Endothelial cell of umbilical vein (primary cell): ENCODE data around the gene MATK. TPM values are rescaled to one million over a fixed set of nuclear protein-coding genes. Genes with fewer than 3 reads are reported as not detected.

Source experiments
- BruUV-seq: library from RNA; stranded (reverse); fragments of 400-500 nt; replicated peaks from 2 replicates; lab custom pipeline; 2021; lab: Mats Ljungman, UMichigan
- CTCF ChIA-PET: fragments of 300-600, 350-600 bp; sonication (Branson Sonifier 250); formaldehyde crosslinking; loops from one replicate; lab custom pipeline; 2021; ENCODE audit warnings: antibody characterized with exemption, inconsistent platforms; lab: Charles Lee
- POLR2A ChIA-PET: fragments of 300-600, 350-600 bp; sonication (Branson Sonifier 250); formaldehyde crosslinking; loops from one replicate; lab custom pipeline; 2021; ENCODE audit warnings: antibody characterized with exemption, inconsistent platforms; lab: Charles Lee
- DNase-seq: peaks from one replicate; pipeline ENCODE4 v3.0.0-alpha.2; 2011; ENCODE audit warnings: low read depth, low spot score
- FAIRE-seq: peaks from 2 replicates; lab custom pipeline; 2011; peaks lifted over from hg19 to GRCh38; lab: Jason Lieb, UNC
- H2AFZ ChIP-seq: 2 replicates; pipeline ENCODE4 v1.6.0; 2012; ENCODE audit warnings: low read depth, low read length, control low read depth, inconsistent platforms
- H3K27ac ChIP-seq: 2 replicates; pipeline ENCODE4 v1.5.1; 2011; ENCODE audit warnings: low read depth, mild to moderate bottlenecking, control low read depth, low read length, moderate library complexity; ENCODE audit not compliant: insufficient read depth
- H3K27me3 ChIP-seq, 2 experiments: 2 replicates each; pipeline versions ENCODE4 v1.6.0 to v1.6.1; 2011; ENCODE audit warnings: low read length in 2 of 2, mixed read lengths in 1 of 2; ENCODE audit not compliant: control insufficient read depth in 2 of 2, insufficient read depth in 2 of 2
- H3K36me3 ChIP-seq, 2 experiments: 2 replicates in 1 of 2; 3 replicates in 1 of 2; pipeline ENCODE4 v1.5.1; 2011; ENCODE audit warnings: low read length in 2 of 2, mild to moderate bottlenecking in 1 of 2, moderate library complexity in 1 of 2; ENCODE audit not compliant: control insufficient read depth in 2 of 2, insufficient read depth in 2 of 2; ENCODE audit errors: extremely low read depth in 1 of 2
- H3K4me1 ChIP-seq: 3 replicates; pipeline ENCODE4 v1.5.1; 2011; ENCODE audit warnings: mild to moderate bottlenecking, low read length; ENCODE audit not compliant: control insufficient read depth, insufficient read depth; ENCODE audit errors: extremely low read depth
- H3K4me2 ChIP-seq: 2 replicates; pipeline ENCODE4 v1.6.1; 2011; ENCODE audit warnings: low read length, control low read depth, mixed read lengths; ENCODE audit not compliant: insufficient read depth
- H3K4me3 ChIP-seq, 3 experiments: fragments of 200-600 bp in 1 of 3; sonication (generic), shearing (Covaris generic) in 1 of 3; replicated peaks in 1 of 3; 2 replicates each; pipeline ENCODE4 v1.5.1; 2011 to 2016; ENCODE audit warnings: control low read depth in 3 of 3, low read length in 3 of 3, mild to moderate bottlenecking in 2 of 3, inconsistent platforms in 1 of 3, low read depth in 1 of 3, moderate library complexity in 1 of 3; ENCODE audit not compliant: insufficient read depth in 1 of 3
- H3K79me2 ChIP-seq: 2 replicates; pipeline ENCODE4 v1.6.0; 2012; ENCODE audit warnings: low read length, inconsistent platforms; ENCODE audit not compliant: control insufficient read depth, insufficient read depth
- H3K9ac ChIP-seq: replicated peaks from 2 replicates; pipeline ENCODE3; 2011; ENCODE audit warnings: low read length, control low read depth; ENCODE audit not compliant: insufficient read depth; ENCODE audit errors: extremely low read depth
- H3K9me1 ChIP-seq: replicated peaks from 3 replicates; pipeline ENCODE4 v1.6.0; 2011; ENCODE audit warnings: mild to moderate bottlenecking, low read length; ENCODE audit not compliant: control insufficient read depth, insufficient read depth; ENCODE audit errors: extremely low read depth
- H3K9me3 ChIP-seq: replicated peaks from 2 replicates; pipeline ENCODE4 v1.5.1; 2012; ENCODE audit warnings: low read length, inconsistent platforms; ENCODE audit not compliant: control insufficient read depth, insufficient read depth
- H4K20me1 ChIP-seq: replicated peaks from 2 replicates; pipeline ENCODE3; 2011; ENCODE audit warnings: mild to moderate bottlenecking, low read length; ENCODE audit not compliant: control insufficient read depth, insufficient read depth; ENCODE audit errors: extremely low read depth
- CTCF ChIP-seq, 2 donors: IDR thresholded peaks; 1 replicate in 1 of 2; 2 replicates in 1 of 2; pipeline ENCODE4 v1.5.1; 2011; ENCODE audit warnings: low read length in 2 of 2, mild to moderate bottlenecking in 2 of 2, moderate library complexity in 2 of 2, control low read depth in 1 of 2, inconsistent platforms in 1 of 2, low read depth in 1 of 2; ENCODE audit not compliant: insufficient read depth in 1 of 2; ENCODE audit errors: extremely low read depth in 1 of 2
- EZH2 ChIP-seq: IDR thresholded peaks from 2 replicates; pipeline ENCODE4 v1.6.1; 2012; ENCODE audit warnings: borderline replicate concordance, low read depth, mild to moderate bottlenecking, moderate library complexity, low read length, inconsistent platforms; ENCODE audit not compliant: severe bottlenecking
- FOS ChIP-seq: IDR thresholded peaks from 2 replicates; pipeline ENCODE4 v1.6.1; 2011; ENCODE audit warnings: mild to moderate bottlenecking, low read length, moderate library complexity, borderline replicate concordance; ENCODE audit not compliant: insufficient read depth
- GATA2 ChIP-seq: IDR thresholded peaks from 2 replicates; pipeline ENCODE4 v1.7.0; 2011; ENCODE audit warnings: low read depth, mild to moderate bottlenecking, moderate library complexity, mixed read lengths, low read length; ENCODE audit not compliant: insufficient read length, insufficient read depth
- JUN ChIP-seq: IDR thresholded peaks from 2 replicates; pipeline ENCODE4 v1.6.1; 2011; ENCODE audit warnings: borderline replicate concordance, low read depth; ENCODE audit not compliant: insufficient read length, insufficient read depth
- MAX ChIP-seq: IDR thresholded peaks from 2 replicates; pipeline ENCODE4 v1.6.1; 2011; ENCODE audit not compliant: insufficient read depth, insufficient read length
- MYC ChIP-seq: IDR thresholded peaks from one replicate; pipeline ENCODE4 v1.6.1; 2011; ENCODE audit warnings: mild to moderate bottlenecking, low read depth, low read length
- POLR2A ChIP-seq: IDR thresholded peaks from 2 replicates; pipeline ENCODE4 v1.6.1; 2012; ENCODE audit warnings: low read depth, mild to moderate bottlenecking, control low read depth, low read length
- POLR2AphosphoS5 ChIP-seq: IDR thresholded peaks from 2 replicates; pipeline ENCODE4 v1.6.1; 2012; ENCODE audit warnings: low read depth, mild to moderate bottlenecking, control low read depth, low read length, moderate library complexity; ENCODE audit not compliant: insufficient read depth
- dilution Hi-C: fragments of 300-500 bp; cut with MboI; formaldehyde crosslinking; loops from one replicate; pipeline ENCODE4 v1.15.0; 2019; ENCODE audit warnings: low sequenced_read_pairs; ENCODE audit not compliant: extremely low pct_ligation_motif_present
- intact Hi-C: fragments of 100-400 bp; cut with micrococcal nuclease; formaldehyde crosslinking; loops from one replicate; pipeline ENCODE4 v1.10.0; 2022
- polyA plus RNA-seq, 4 experiments: library from polyadenylated mRNA; depleted of rRNA in 3 of 4; stranded (reverse) in 3 of 4; unstranded in 1 of 4; fragments of >200 nt; gene quantifications; 2 replicates each; pipeline versions ENCODE4 v1.2.1 to v1.2.3, GENCODE V29; 2011 to 2012; ENCODE audit warnings: missing spikeins in 1 of 4
- total RNA-seq: library from RNA; stranded (reverse); gene quantifications from 2 replicates; pipeline ENCODE4 v1.2.3, GENCODE V29; 2021

The MATK gene
- total and polyA plus RNA-seq, 2 donors (not counting 3 experiments of a cell fraction or from before 2014, with no cell fraction given) = not detected

GRCh38 chr19:3745363-3746045 lies 40.7 kb downstream of the MATK start:
- no peaks in the 10 kb centered on the region for H3K27me3 ChIP-seq
- CTCF ChIA-PET = interaction anchor here (1.2 kb wide), 1 partner anchor 10 kb away, joined by 3 read pairs; no protein-coding TSS in a partner anchor
- dilution Hi-C loops = no loop called here
- FAIRE-seq = no peak
- intact Hi-C loops = no loop called here
- H3K9ac ChIP-seq = no peak overlapping the region
- no peak overlapping the region for H2AFZ ChIP-seq
- POLR2A ChIA-PET = no interaction called here
- no peaks in the 10 kb centered on the region for H3K4me1 ChIP-seq
- H3K9me3 ChIP-seq = no peaks in the 10 kb centered on the region
- H3K9me1 ChIP-seq = no peaks in the 10 kb centered on the region
- H3K4me3 ChIP-seq = no peak overlapping the region
- BruUV-seq = no TSS peak
- H4K20me1 ChIP-seq = no peaks in the 10 kb centered on the region
- DNase-seq = no peak
- H3K4me2 ChIP-seq = no peak overlapping the region
- peaks cover 0 to 8% of the 10 kb centered on the region in 2 experiments for H3K36me3 ChIP-seq
- TF ChIP-seq FOS = no peak
- TF ChIP-seq GATA2 = no peak
- no peak for TF ChIP-seq POLR2AphosphoS5
- TF ChIP-seq POLR2A = no peak
- TF ChIP-seq MYC = no peak
- no peak for TF ChIP-seq MAX
- TF ChIP-seq EZH2 = no peak
- no peak for TF ChIP-seq CTCF (IDR thresholded peaks at IDR 0.05; ENCODE audit: extremely low read depth in 1 of 2, insufficient read depth in 1 of 2, low read depth in 1 of 2, low read length in 2 of 2)
- TF ChIP-seq JUN = no peak
- H3K79me2 ChIP-seq = no peaks in the 10 kb centered on the region
- H3K27ac ChIP-seq = no peak overlapping the region
